BE2C (cell line): ENCODE data around the gene DHRS2.

Source experiments
- DNase-seq: peaks from one replicate; pipeline ENCODE4 v3.0.0-alpha.2; 2020
- H3K27me3 ChIP-seq: fragments of 250-450 bp; sonication (Bioruptor Pico); 2 replicates; pipeline ENCODE4 v1.5.1; 2020; ENCODE audit warnings: mild to moderate bottlenecking
- H3K36me3 ChIP-seq: fragments of 250-450 bp; sonication (Bioruptor Pico); 2 replicates; pipeline ENCODE4 v1.5.1; 2020; ENCODE audit warnings: mild to moderate bottlenecking
- H3K4me1 ChIP-seq: fragments of 250-450 bp; sonication (Bioruptor Pico); 2 replicates; pipeline ENCODE4 v1.5.1; 2020
- H3K4me3 ChIP-seq: 2 replicates; pipeline ENCODE4 v1.5.1; 2011; ENCODE audit warnings: low read depth, low read length
- H3K9me3 ChIP-seq: fragments of 250-450 bp; sonication (Bioruptor Pico); 2 replicates; pipeline ENCODE4 v1.5.1; 2020
- TF ChIP-seq, protein P1 (sequence below): IDR thresholded peaks from 2 replicates; pipeline ENCODE4 v1.5.1; 2012; ENCODE audit warnings: mild to moderate bottlenecking, low read depth, low read length

The DHRS2 gene

DNA sequence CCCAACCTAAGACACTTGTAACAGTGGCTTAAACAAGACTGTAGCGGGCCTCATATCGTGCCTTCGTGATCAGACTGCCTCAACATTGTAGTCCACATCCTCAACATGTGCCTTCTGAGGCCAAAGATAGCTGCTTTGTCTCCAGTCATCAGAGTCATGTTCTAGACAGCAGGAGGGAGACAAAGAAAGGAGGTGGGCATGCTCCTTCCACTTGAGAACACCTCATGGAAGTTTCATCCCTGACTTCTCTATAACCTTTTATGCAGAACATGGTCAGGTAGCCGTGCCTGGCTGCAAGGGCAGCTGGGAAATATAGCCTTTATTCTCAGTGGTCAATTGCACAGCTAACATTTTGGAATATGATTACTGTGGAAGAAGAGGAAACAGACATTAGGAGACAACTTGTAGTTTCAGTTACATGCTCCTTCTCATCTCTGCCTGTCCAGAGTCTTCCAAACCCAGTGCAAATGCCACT is 25.3 kb upstream of the DHRS2 start:
- no peak overlapping the region for H3K4me3 ChIP-seq
- TF ChIP-seq, protein P1, sequence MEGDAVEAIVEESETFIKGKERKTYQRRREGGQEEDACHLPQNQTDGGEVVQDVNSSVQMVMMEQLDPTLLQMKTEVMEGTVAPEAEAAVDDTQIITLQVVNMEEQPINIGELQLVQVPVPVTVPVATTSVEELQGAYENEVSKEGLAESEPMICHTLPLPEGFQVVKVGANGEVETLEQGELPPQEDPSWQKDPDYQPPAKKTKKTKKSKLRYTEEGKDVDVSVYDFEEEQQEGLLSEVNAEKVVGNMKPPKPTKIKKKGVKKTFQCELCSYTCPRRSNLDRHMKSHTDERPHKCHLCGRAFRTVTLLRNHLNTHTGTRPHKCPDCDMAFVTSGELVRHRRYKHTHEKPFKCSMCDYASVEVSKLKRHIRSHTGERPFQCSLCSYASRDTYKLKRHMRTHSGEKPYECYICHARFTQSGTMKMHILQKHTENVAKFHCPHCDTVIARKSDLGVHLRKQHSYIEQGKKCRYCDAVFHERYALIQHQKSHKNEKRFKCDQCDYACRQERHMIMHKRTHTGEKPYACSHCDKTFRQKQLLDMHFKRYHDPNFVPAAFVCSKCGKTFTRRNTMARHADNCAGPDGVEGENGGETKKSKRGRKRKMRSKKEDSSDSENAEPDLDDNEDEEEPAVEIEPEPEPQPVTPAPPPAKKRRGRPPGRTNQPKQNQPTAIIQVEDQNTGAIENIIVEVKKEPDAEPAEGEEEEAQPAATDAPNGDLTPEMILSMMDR = no peak
- no peaks in the 10 kb centered on the region for H3K4me1 ChIP-seq
- DNase-seq = no peak
- no peaks in the 10 kb centered on the region for H3K9me3 ChIP-seq
- H3K36me3 ChIP-seq = no peaks in the 10 kb centered on the region
- peaks cover 16% of the 10 kb centered on the region for H3K27me3 ChIP-seq

DNA sequence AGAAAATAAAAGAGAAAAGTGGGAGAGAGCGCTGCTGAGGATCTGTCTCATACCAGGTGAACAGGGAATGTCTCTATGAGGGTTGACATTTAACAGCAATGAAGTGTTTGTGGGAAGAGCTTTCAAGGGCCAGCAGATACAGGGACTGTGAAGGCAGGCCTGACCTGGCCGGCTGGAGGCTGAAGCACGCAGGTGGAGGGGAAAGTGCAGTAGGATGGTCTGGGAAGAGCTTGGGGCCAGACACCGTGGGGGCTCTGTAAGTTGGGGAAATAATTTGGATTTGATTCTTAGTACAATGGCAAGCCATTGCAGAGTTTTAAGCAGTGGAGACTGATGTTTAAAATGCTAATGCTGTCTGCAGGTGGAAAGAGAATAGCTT is 23.8 kb upstream of the DHRS2 start:
- TF ChIP-seq, protein P1 = no peak
- no peak overlapping the region for H3K4me3 ChIP-seq
- no peaks in the 10 kb centered on the region for H3K4me1 ChIP-seq
- H3K27me3 ChIP-seq = peaks cover 12% of the 10 kb centered on the region
- no peak for DNase-seq
- no peaks in the 10 kb centered on the region for H3K9me3 ChIP-seq
- no peaks in the 10 kb centered on the region for H3K36me3 ChIP-seq

DNA sequence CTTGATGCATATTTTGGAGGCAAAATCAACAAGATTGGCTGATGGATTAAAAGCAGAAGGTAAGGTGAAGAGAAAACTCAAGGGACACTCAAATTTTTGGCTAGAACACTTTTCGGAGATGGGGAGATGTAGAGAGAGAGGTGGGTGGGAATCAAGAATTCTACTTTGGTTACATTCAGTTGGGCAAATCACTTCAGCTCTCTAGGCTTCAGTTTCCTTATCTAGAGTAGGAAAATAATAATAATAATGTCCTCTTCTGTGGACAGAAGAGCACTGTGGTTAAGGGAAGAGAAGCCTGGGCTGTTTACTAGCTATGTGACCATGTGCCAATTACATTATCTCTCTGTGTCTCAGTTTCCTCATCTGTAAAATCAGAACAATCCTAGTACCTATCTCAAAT is 23.4 kb upstream of the DHRS2 start:
- TF ChIP-seq, protein P1 = no peak
- DNase-seq = no peak
- Histone ChIP-seq H3K4me3 (no peak overlapping the region), H3K9me3 (no peaks in the 10 kb centered on the region), H3K36me3 (no peaks in the 10 kb centered on the region), H3K4me1 (no peaks in the 10 kb centered on the region), H3K27me3 (peaks cover 9% of the 10 kb centered on the region; the same call in 1 of the 2 replicates)

DNA sequence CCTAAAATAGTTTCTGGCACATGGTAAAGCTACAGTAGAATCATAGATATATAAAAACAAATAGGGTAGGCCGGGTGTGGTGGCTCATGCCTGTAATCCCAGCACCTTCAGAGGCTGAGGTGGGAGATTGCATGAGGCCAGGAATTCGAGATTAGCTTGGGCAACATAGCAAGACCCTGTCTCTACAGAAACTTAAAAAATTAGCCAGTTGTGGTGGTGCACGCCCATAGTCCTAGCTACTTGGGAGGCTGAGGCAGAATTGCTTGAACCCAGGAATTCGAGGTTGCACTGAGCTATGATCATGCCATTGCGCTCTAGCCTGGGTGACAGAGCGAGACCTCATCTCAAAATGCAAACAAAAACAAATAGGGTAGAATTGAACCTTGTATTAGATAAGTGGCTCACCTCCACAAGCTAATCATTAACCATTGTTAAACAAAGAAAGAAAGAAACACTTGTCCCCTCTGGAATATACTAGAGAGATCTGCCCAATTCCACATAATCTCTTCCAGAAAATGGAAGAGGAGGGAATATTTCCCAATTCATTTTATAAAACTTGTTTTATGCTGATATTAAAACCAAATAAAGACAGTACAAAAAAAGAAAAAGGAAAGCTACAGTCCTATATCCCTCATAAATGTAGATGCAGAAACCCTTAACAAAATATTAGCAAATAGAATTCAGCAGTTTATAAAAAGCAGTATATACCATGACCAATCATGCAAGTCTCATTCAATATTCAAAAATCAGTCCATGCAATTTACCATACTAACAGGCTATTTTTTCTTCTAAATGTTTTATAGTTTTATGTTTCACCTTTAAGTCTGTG is 22.7 kb upstream of the DHRS2 start:
- Histone ChIP-seq H3K4me3 (no peak overlapping the region), H3K36me3 (no peaks in the 10 kb centered on the region), H3K27me3 (peaks cover 9% of the 10 kb centered on the region; the same call in 1 of the 2 replicates), H3K9me3 (no peaks in the 10 kb centered on the region), H3K4me1 (no peaks in the 10 kb centered on the region)
- TF ChIP-seq, protein P1 = no peak
- no peak for DNase-seq

DNA sequence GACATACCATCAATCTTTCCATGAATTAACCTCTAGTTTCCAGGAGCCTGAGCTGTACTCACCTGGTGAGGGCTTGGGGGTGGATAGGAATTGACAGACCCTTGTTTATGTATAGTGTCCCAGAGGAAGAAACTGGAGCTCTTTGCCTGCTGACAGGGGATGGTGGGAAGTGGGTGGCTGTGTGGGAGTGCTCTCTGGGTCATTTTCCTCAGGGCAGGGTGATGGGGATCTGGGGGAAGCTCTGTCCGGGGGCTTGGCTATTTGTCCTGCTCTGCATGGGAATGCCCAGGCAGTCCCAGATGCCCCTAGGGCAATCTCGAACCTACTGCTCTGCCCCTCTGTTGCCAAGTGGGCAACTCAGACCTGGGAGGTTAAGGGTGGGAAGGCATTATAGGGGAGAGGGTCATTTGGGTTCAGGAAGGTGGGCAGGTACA is 21.8 kb upstream of the DHRS2 start:
- H3K9me3 ChIP-seq = no peaks in the 10 kb centered on the region
- H3K4me1 ChIP-seq = no peaks in the 10 kb centered on the region
- no peaks in the 10 kb centered on the region for H3K36me3 ChIP-seq
- no peak overlapping the region for H3K4me3 ChIP-seq
- peaks cover 9% of the 10 kb centered on the region; the same call in 1 of the 2 replicates for H3K27me3 ChIP-seq
- DNase-seq = no peak
- TF ChIP-seq, protein P1 = no peak

DNA sequence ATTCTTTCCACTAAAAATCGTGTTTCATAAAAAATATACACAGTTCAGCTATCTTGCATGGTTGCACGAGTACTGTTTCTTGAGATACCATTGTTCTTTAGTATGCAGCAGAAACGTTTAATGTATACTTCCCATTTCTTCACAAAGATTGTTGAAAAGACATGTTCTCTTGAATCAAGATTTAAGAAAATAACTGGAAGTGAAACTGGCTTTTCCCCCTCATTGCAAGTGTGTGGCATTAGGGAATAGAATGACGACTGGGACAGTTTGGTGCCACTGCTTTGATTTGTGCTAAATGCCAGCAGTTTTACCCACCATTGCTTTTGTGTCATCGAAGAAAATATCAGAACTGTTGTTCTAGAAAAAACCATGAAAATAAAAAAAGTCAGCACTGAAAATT is 20.3 kb upstream of the DHRS2 start:
- Histone ChIP-seq H3K9me3 (no peaks in the 10 kb centered on the region), H3K4me3 (no peak overlapping the region), H3K4me1 (no peaks in the 10 kb centered on the region), H3K36me3 (no peaks in the 10 kb centered on the region), H3K27me3 (peaks cover 9% of the 10 kb centered on the region; the same call in 1 of the 2 replicates)
- no peak for DNase-seq
- TF ChIP-seq, protein P1 = no peak
